Psoas muscle (tissue), 8 donors: ENCODE data around the gene RGMA. TPM values are rescaled to one million over a fixed set of nuclear protein-coding genes. Genes with fewer than 3 reads are reported as not detected.

Experiments used
- ATAC-seq, 4 donors: fragments of 200-7000 bp; cut with Tn5 transposase; one replicate each; pipeline ENCODE4 v1.9.1; 2020; ENCODE audit warnings: moderate library complexity in 3 of 4, mild to moderate bottlenecking in 2 of 4
- DNase-seq, 2 donors: peaks; one replicate each; pipeline ENCODE4 v3.0.0-alpha.2; 2020
- H3K27ac ChIP-seq: fragments of 200-600 bp; one replicate; pipeline ENCODE4 v1.8.0; 2022
- H3K27me3 ChIP-seq, 3 donors: fragments of 200-600 bp in 1 of 3; one replicate each; pipeline versions ENCODE4 v1.6.1 to v1.8.0; 2013 to 2022; ENCODE audit warnings: low read length in 2 of 3, mild to moderate bottlenecking in 2 of 3, moderate library complexity in 1 of 3; ENCODE audit not compliant: insufficient read depth in 3 of 3
- H3K36me3 ChIP-seq, 2 donors: fragments of 200-600 bp in 1 of 2; one replicate each; pipeline versions ENCODE4 v1.6.1 to v1.8.0; 2013 to 2022; ENCODE audit warnings: low read depth in 1 of 2, mild to moderate bottlenecking in 1 of 2, moderate library complexity in 1 of 2; ENCODE audit not compliant: insufficient read depth in 1 of 2
- H3K4me1 ChIP-seq: fragments of 200-600 bp; one replicate; pipeline ENCODE4 v1.8.0; 2022
- H3K4me3 ChIP-seq: fragments of 200-600 bp; one replicate; pipeline ENCODE4 v1.8.0; 2022; ENCODE audit warnings: mild to moderate bottlenecking
- H3K9me3 ChIP-seq: fragments of 200-600 bp; one replicate; pipeline ENCODE4 v1.8.0; 2022
- CTCF ChIP-seq: fragments of 200-600 bp; IDR thresholded peaks from one replicate; pipeline ENCODE4 v1.8.0; 2022; ENCODE audit warnings: antibody characterized with exemption
- whole genome bisulfite sequencing, 3 donors: extraction: QIAGEN DNeasy Blood & Tissue Kit; methylation state at CpG; one replicate each; pipeline versions ENCODE4 v1.1.6 to v1.1.7; 2013; 5-methylcytosine and 5-hydroxymethylcytosine counted together
- intact Hi-C, 2 donors: fragments of 100-400 bp; cut with DNase I; formaldehyde crosslinking; loops; one replicate each; pipeline versions ENCODE4 v1.11.0 to v1.14.2; 2022
- polyA plus RNA-seq, 3 donors: library from polyadenylated mRNA; stranded (reverse); fragments of 200-250 nt; gene quantifications; one replicate each; pipeline ENCODE4 v1.2.3, GENCODE V29; 2013
- total RNA-seq, 4 donors: library from RNA; stranded (reverse); fragmentation: NEBNext Ultra II Directional in 2 of 4; extraction: Animal tissue kit (Norgen Biotek cat#: 25700) in 2 of 4; gene quantifications; one replicate each; pipeline versions ENCODE4 v1.2.1 to v1.2.4, GENCODE V29; 2021 to 2023
- donor health status: healthy with polysubstance abuse.
- donor health status: DM: no; HTN: no; CAD: no; lungs with moderate emphysema.
- donor health status: Bipolar disorder and iron deficiency.
- donor health status: healthy.
- donor health status: DM: yes; HTN: yes; CAD: no.
- donor health status: DM: no; HTN: no; CAD: no.
- donor health status: DM: no; HTN: no; CAD: no.
- donor health status: DM: yes; HTN: yes; CAD: no.

Gene RGMA
- total and polyA plus RNA-seq, 7 donors = 39.2 to 217 (median 129) TPM

- peaks cover 51% of the 10 kb centered on the region for H3K4me1 ChIP-seq
- no peaks in the 10 kb centered on the region for H3K27me3 ChIP-seq
- 84 to 95% (median 91%) methylated on average over 1 of the region's 1 CpG for WGBS, 3 donors
- intact Hi-C loops = loop anchor here (5.0 to 10.0 kb wide), 2 partner anchors 221 to 223 kb away; no protein-coding TSS in a partner anchor
- H3K27ac ChIP-seq = peak overlapping the region; percentile 90
- H3K4me3 ChIP-seq = no peak overlapping the region
- no peak for TF ChIP-seq CTCF
- no peak for DNase-seq
- no peak for ATAC-seq
- no peaks in the 10 kb centered on the region for H3K9me3 ChIP-seq
- peaks cover 3 to 62% of the 10 kb centered on the region in 2 donors for H3K36me3 ChIP-seq
These were observed 63.4 kb downstream of the RGMA start for GRCh38 chr15:93025625-93025982.

- intact Hi-C loops = loop anchor here (5.0 to 10.0 kb wide), 2 partner anchors 220 to 223 kb away; no protein-coding TSS in a partner anchor
- 62 to 86% (median 76%) methylated on average over 8 of the region's 8 CpGs for WGBS, 3 donors
These were observed 64.0 kb downstream of the RGMA start for GRCh38 chr15:93024716-93025624.

GRCh38 chr15:93024293-93024692, 64.7 kb downstream of the RGMA start:
- H3K27me3 ChIP-seq = no peaks in the 10 kb centered on the region
- no peaks in the 10 kb centered on the region for H3K9me3 ChIP-seq
- 71 to 90% (median 81%) methylated on average over 10 of the region's 10 CpGs for WGBS, 3 donors
- peaks cover 38% of the 10 kb centered on the region for H3K4me1 ChIP-seq
- no peak for ATAC-seq
- peaks cover 3 to 75% of the 10 kb centered on the region in 2 donors for H3K36me3 ChIP-seq
- intact Hi-C loops = loop anchor here in 1 of 2 donors (10.0 kb wide), 1 partner anchor 219 kb away; no protein-coding TSS in a partner anchor
- peak overlapping the region; percentile 43 for H3K27ac ChIP-seq
- DNase-seq = no peak
- H3K4me3 ChIP-seq = no peak overlapping the region
- TF ChIP-seq CTCF = no peak

More at GRCh38 chr15:93024716-93025624, 64.0 kb downstream of the RGMA start:
- Histone ChIP-seq H3K4me3 (no peak overlapping the region), H3K9me3 (no peaks in the 10 kb centered on the region), H3K36me3 (peaks cover 3 to 68% of the 10 kb centered on the region in 2 donors), H3K4me1 (peaks cover 45% of the 10 kb centered on the region), H3K27ac (peak overlapping the region; percentile 90), H3K27me3 (no peaks in the 10 kb centered on the region)
- DNase-seq (no peak), ATAC-seq (no peak)
- no peak for TF ChIP-seq CTCF

GRCh38 chr15:93020976-93021772, 67.8 kb downstream of the RGMA start:
- 92 to 97% (median 93%) methylated on average over 3 of the region's 3 CpGs for WGBS, 3 donors
- ATAC-seq (no peak), DNase-seq (no peak)
- H3K4me3 ChIP-seq = no peak overlapping the region
- no peak for TF ChIP-seq CTCF
- peaks cover 11% of the 10 kb centered on the region for H3K4me1 ChIP-seq
- peaks cover 7 to 100% of the 10 kb centered on the region in 2 donors for H3K36me3 ChIP-seq
- peak overlapping the region; percentile 3 for H3K27ac ChIP-seq
- intact Hi-C loops = loop anchor here in 1 of 2 donors (10.0 kb wide), 1 partner anchor 216 kb away; no protein-coding TSS in a partner anchor
- no peaks in the 10 kb centered on the region for H3K27me3 ChIP-seq
- no peaks in the 10 kb centered on the region for H3K9me3 ChIP-seq
